IMR-90 (cell line): Measurements from ENCODE around the gene IGFBP7. TPM values are rescaled to one million over a fixed set of nuclear protein-coding genes. Genes with fewer than 3 reads are reported as not detected.
A peak's percentile ranks its signal among the peaks of the same experiment; 100 is the strongest.

Experiments
- ATAC-seq: fragments of 200-7000 bp; cut with Tn5 transposase; 2 replicates; pipeline ENCODE4 v1.9.1; 2020; ENCODE audit warnings: low read depth, mild to moderate bottlenecking, moderate library complexity
- BruUV-seq: library from RNA; stranded (reverse); fragments of 400-500 nt; replicated peaks from 2 replicates; lab custom pipeline; 2021; lab: Mats Ljungman, UMichigan
- CTCF ChIA-PET: fragments of 300-600 bp; formaldehyde crosslinking; extraction: SDS; loops from one replicate; lab custom pipeline; 2021; ENCODE audit warnings: antibody characterized with exemption; lab: Yijun Ruan, JAX
- POLR2A ChIA-PET: fragments of 300-600 bp; sonication (Branson Sonifier 250); formaldehyde crosslinking; loops from one replicate; lab custom pipeline; 2022; ENCODE audit warnings: antibody characterized with exemption; ENCODE audit not compliant: unreplicated experiment; lab: Charles Lee
- DNase-seq: peaks from one replicate; pipeline ENCODE4 v3.0.0; 2013
- H2AFZ ChIP-seq: replicated peaks from 2 replicates; pipeline ENCODE3; 2013; ENCODE audit warnings: low read length, mild to moderate bottlenecking; ENCODE audit not compliant: poor library complexity
- H2AK5ac ChIP-seq: 2 replicates; pipeline ENCODE4 v1.6.1; 2013; ENCODE audit warnings: low read depth, low read length, inconsistent platforms
- H2AK9ac ChIP-seq: replicated peaks from 2 replicates; pipeline ENCODE3; 2013; ENCODE audit warnings: mild to moderate bottlenecking, low read depth, low read length, moderate library complexity; ENCODE audit not compliant: poor library complexity
- H2BK120ac ChIP-seq: 2 replicates; pipeline ENCODE4 v1.6.1; 2013; ENCODE audit warnings: low read depth, low read length, inconsistent platforms
- H2BK15ac ChIP-seq: 3 replicates; pipeline ENCODE4 v1.6.1; 2013; ENCODE audit warnings: low read depth, low read length, inconsistent platforms
- H2BK20ac ChIP-seq: 2 replicates; pipeline ENCODE4 v1.6.1; 2013; ENCODE audit warnings: low read depth, mild to moderate bottlenecking, inconsistent platforms, low read length, moderate library complexity
- H2BK5ac ChIP-seq: 2 replicates; pipeline ENCODE4 v1.6.1; 2013; ENCODE audit warnings: mild to moderate bottlenecking, low read depth, low read length, inconsistent platforms; ENCODE audit not compliant: poor library complexity, severe bottlenecking
- H3K14ac ChIP-seq: replicated peaks from 2 replicates; pipeline ENCODE4 v1.6.1; 2013; ENCODE audit warnings: low read depth, low read length, inconsistent platforms
- H3K18ac ChIP-seq: 2 replicates; pipeline ENCODE4 v1.6.1; 2013; ENCODE audit warnings: low read depth, low read length, control low read depth
- H3K23ac ChIP-seq: 2 replicates; pipeline ENCODE4 v1.6.1; 2013; ENCODE audit warnings: low read depth, low read length, inconsistent platforms
- H3K27ac ChIP-seq: 2 replicates; pipeline ENCODE4 v1.5.1; 2013; ENCODE audit warnings: mild to moderate bottlenecking, control low read depth, low read length; ENCODE audit not compliant: insufficient read depth
- H3K27me3 ChIP-seq: 2 replicates; pipeline ENCODE4 v1.6.1; 2013; ENCODE audit warnings: low read length; ENCODE audit not compliant: control insufficient read depth, insufficient read depth
- H3K36me3 ChIP-seq: 2 replicates; pipeline ENCODE4 v1.6.1; 2013; ENCODE audit warnings: low read length, mixed read lengths; ENCODE audit not compliant: control insufficient read depth, insufficient read depth
- H3K4ac ChIP-seq: 2 replicates; pipeline ENCODE4 v1.6.1; 2013; ENCODE audit warnings: low read depth, low read length, inconsistent platforms
- H3K4me1 ChIP-seq: 2 replicates; pipeline ENCODE4 v1.6.1; 2013; ENCODE audit warnings: low read length, mixed read lengths; ENCODE audit not compliant: control insufficient read depth, insufficient read depth
- H3K4me2 ChIP-seq: 2 replicates; pipeline ENCODE4 v1.6.1; 2013; ENCODE audit warnings: low read depth, mild to moderate bottlenecking, control low read depth, low read length, moderate library complexity
- H3K4me3 ChIP-seq: 2 replicates; pipeline ENCODE4 v1.5.1; 2013; ENCODE audit warnings: low read depth, mild to moderate bottlenecking, control low read depth, low read length, moderate library complexity; ENCODE audit not compliant: insufficient read depth
- H3K56ac ChIP-seq: 2 replicates; pipeline ENCODE4 v1.6.1; 2013; ENCODE audit warnings: low read length, inconsistent platforms; ENCODE audit not compliant: insufficient read depth; ENCODE audit errors: extremely low read depth
- H3K79me1 ChIP-seq, 2 experiments: 2 replicates each; pipeline ENCODE4 v1.6.1; 2013; ENCODE audit warnings: low read length in 2 of 2, inconsistent platforms in 1 of 2, low read depth in 1 of 2
- H3K9ac ChIP-seq: 2 replicates; pipeline ENCODE4 v1.6.1; 2013; ENCODE audit warnings: low read depth, low read length, control low read depth
- H3K9me1 ChIP-seq: 2 replicates; pipeline ENCODE4 v1.6.1; 2013; ENCODE audit warnings: low read length, inconsistent platforms; ENCODE audit not compliant: insufficient read depth
- H3K9me3 ChIP-seq: 2 replicates; pipeline ENCODE4 v1.6.1; 2013; ENCODE audit warnings: low read length; ENCODE audit not compliant: control insufficient read depth, insufficient read depth
- H4K20me1 ChIP-seq: 2 replicates; pipeline ENCODE4 v1.6.1; 2013; ENCODE audit warnings: low read length, inconsistent platforms; ENCODE audit not compliant: insufficient read depth
- H4K5ac ChIP-seq: 2 replicates; pipeline ENCODE4 v1.6.1; 2013; ENCODE audit warnings: mild to moderate bottlenecking, low read depth, low read length, control low read depth
- H4K8ac ChIP-seq, 2 experiments: 2 replicates each; pipeline ENCODE4 v1.6.1; 2013; ENCODE audit warnings: low read depth in 2 of 2, low read length in 2 of 2, control low read depth in 1 of 2, inconsistent platforms in 1 of 2
- H4K91ac ChIP-seq: 2 replicates; pipeline ENCODE4 v1.6.1; 2013; ENCODE audit warnings: low read depth, low read length, inconsistent platforms; ENCODE audit not compliant: insufficient read depth
- BHLHE40 ChIP-seq: fragments of 150-350 bp; IDR thresholded peaks from 2 replicates; pipeline ENCODE4 v1.6.1; 2016; ENCODE audit warnings: mild to moderate bottlenecking, low read depth, low read length
- CEBPB ChIP-seq: IDR thresholded peaks from 2 replicates; pipeline ENCODE4 v1.6.1; 2012; ENCODE audit warnings: low read depth, low read length, improper control_type of control experiment
- CHD1 ChIP-seq: IDR thresholded peaks from 2 replicates; pipeline ENCODE4 v1.6.1; 2012; ENCODE audit warnings: low read depth, low read length, improper control_type of control experiment
- FOS ChIP-seq: fragments of 150-350 bp; IDR thresholded peaks from 2 replicates; pipeline ENCODE4 v1.6.1; 2016; ENCODE audit warnings: low read depth, low read length
- MAFK ChIP-seq: IDR thresholded peaks from 2 replicates; pipeline ENCODE4 v1.6.1; 2012; ENCODE audit warnings: low read depth, low read length, improper control_type of control experiment
- MAZ ChIP-seq: IDR thresholded peaks from 2 replicates; pipeline ENCODE4 v1.6.1; 2012; ENCODE audit warnings: low read depth, mild to moderate bottlenecking, low read length, improper control_type of control experiment, moderate library complexity, borderline replicate concordance
- MXI1 ChIP-seq: IDR thresholded peaks from 2 replicates; pipeline ENCODE4 v1.6.1; 2012; ENCODE audit warnings: low read depth, mild to moderate bottlenecking, low read length, moderate library complexity, borderline replicate concordance
- NFE2L2 ChIP-seq: fragments of 150-350 bp; IDR thresholded peaks from 2 replicates; pipeline ENCODE4 v1.6.1; 2016; ENCODE audit warnings: low read depth, mild to moderate bottlenecking, low read length
- RAD21 ChIP-seq: IDR thresholded peaks from 2 replicates; pipeline ENCODE4 v1.6.1; 2012; ENCODE audit warnings: low read length, improper control_type of control experiment
- RCOR1 ChIP-seq: IDR thresholded peaks from 2 replicates; pipeline ENCODE4 v1.6.1; 2012; ENCODE audit warnings: mild to moderate bottlenecking, low read length, improper control_type of control experiment; ENCODE audit not compliant: insufficient replicate concordance
- RFX5 ChIP-seq: IDR thresholded peaks from 2 replicates; pipeline ENCODE4 v1.8.0; 2012; ENCODE audit warnings: low read depth, mild to moderate bottlenecking, low read length, moderate library complexity
- SMC3 ChIP-seq: fragments of 150-350 bp; IDR thresholded peaks from 2 replicates; pipeline ENCODE4 v1.6.1; 2016; ENCODE audit warnings: low read depth, mild to moderate bottlenecking, antibody characterized with exemption, low read length, moderate library complexity
- WGBS, 2 experiments: methylation state at CpG; one replicate each; pipeline versions ENCODE4 v1.1.5 to v1.1.7; 2013; ENCODE audit warnings: missing lambda C conversion rate in 2 of 2; ENCODE audit not compliant: insufficient read length in 1 of 2; ENCODE audit errors: extremely low coverage in 2 of 2; 5-methylcytosine and 5-hydroxymethylcytosine counted together
- dilution Hi-C: fragments of 300-500 bp; cut with HindIII; formaldehyde crosslinking; loops from one replicate; pipeline ENCODE4 v1.14.3; 2018; ENCODE audit warnings: low sequenced_read_pairs; ENCODE audit not compliant: unreplicated experiment
- in situ Hi-C: fragments of 300-500 bp; cut with MboI; formaldehyde crosslinking; loops from 3 replicates; pipeline ENCODE4 v1.14.3; 2019; ENCODE audit warnings: low sequenced_read_pairs, inconsistent platforms, mixed read lengths
- intact Hi-C: fragments of 100-400 bp; cut with micrococcal nuclease; formaldehyde crosslinking; loops from 2 replicates; pipeline ENCODE4 v1.10.0; 2022
- polyA plus RNA-seq, 3 experiments: library from polyadenylated mRNA; depleted of rRNA; stranded (reverse); fragments of >200 nt; gene quantifications; 2 replicates each; pipeline ENCODE4 v1.2.3, GENCODE V29; 2012; ENCODE audit warnings: low replicate concordance in 1 of 3
- total RNA-seq: library from RNA; depleted of rRNA; stranded (reverse); fragments of >200 nt; gene quantifications from 2 replicates; pipeline ENCODE4 v1.2.3, GENCODE V29; 2012
- TF ChIP-seq, protein P1 (sequence below): fragments of 150-350 bp; IDR thresholded peaks from 2 replicates; pipeline ENCODE4 v1.6.1; 2016; ENCODE audit warnings: low read depth, mild to moderate bottlenecking, low read length, moderate library complexity, borderline replicate concordance
- TF ChIP-seq, protein P2 (sequence below): fragments of 150-350 bp; IDR thresholded peaks from 2 replicates; pipeline ENCODE4 v1.6.1; 2017; ENCODE audit warnings: mild to moderate bottlenecking, antibody characterized with exemption, low read length, low read depth

Gene IGFBP7
- total and polyA plus RNA-seq, 2 of the 4 experiments (the other 2 are of a cell fraction): 33.2 to 267 TPM

DNA sequence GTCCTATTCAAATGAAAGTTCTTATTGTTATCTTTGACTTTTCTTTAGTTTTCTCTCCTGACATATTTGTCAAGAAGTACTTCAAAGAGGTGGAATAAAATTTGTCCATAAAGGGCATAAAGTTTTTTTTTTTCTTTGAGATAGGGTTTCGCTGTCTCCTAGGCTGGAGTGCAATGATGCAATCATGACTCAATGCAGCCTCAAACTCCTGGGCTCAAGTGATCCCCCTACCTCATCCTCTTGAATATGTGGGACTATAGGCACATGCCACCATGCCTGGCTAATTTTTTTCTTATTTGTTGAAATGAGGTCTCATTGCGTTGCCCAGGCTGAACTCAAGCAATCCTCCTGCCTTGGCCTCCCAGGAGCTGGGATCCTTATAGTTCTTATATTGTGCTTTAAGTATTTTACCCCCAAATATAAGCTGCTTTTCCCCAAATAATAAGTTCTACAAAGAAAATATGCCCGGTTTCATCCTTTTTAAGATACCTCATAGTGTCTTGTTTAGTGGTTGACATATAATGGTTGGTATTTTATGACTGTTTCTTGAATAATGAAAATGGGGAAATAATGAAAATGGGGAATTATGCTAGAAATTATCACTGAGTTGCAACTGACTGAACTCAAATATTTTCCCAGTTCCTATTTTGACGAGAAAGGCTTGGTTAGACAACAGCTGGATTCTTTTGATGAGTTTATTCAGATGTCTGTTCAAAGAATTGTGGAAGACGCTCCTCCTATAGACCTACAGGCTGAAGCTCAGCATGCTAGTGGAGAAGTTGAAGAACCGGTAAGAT is 119.9 kb downstream of the IGFBP7 start:
- Histone ChIP-seq H3K4me2 (no peak overlapping the region), H3K9me1 (peaks cover 7% of the 10 kb centered on the region; the same call in 1 of the 2 replicates), H3K23ac (no peak overlapping the region), H3K36me3 (peaks cover 35% of the 10 kb centered on the region), H4K91ac (no peak overlapping the region), H2BK5ac (no peak overlapping the region), H2AFZ (no peak overlapping the region), H3K18ac (no peak overlapping the region), H3K27ac (no peak overlapping the region), H2AK9ac (no peak overlapping the region), H3K4me3 (no peak overlapping the region), H3K9me3 (no peaks in the 10 kb centered on the region), H3K27me3 (no peaks in the 10 kb centered on the region), H2AK5ac (no peak overlapping the region), H3K14ac (no peak overlapping the region), H3K4me1 (no peaks in the 10 kb centered on the region), H4K20me1 (peaks cover 19% of the 10 kb centered on the region), H3K56ac (no peak overlapping the region), H4K8ac (no peak overlapping the region), H2BK15ac (no peak overlapping the region), H3K79me1 (peaks cover 23 to 58% of the 10 kb centered on the region in 2 experiments), H4K5ac (no peak overlapping the region), H2BK20ac (no peak overlapping the region), H3K4ac (no peak overlapping the region), H3K9ac (no peak overlapping the region), H2BK120ac (no peak overlapping the region)
- dilution Hi-C loops (no loop called here), in situ Hi-C loops (no loop called here), intact Hi-C loops (no loop called here)
- POLR2A ChIA-PET: no interaction called here
- peak; percentile 40; the same call in 1 of the 2 replicates for ATAC-seq
- BruUV-seq: no TSS peak
- CTCF ChIA-PET: no interaction called here
- peak; percentile 79 for DNase-seq
- WGBS, 2 experiments: no CpG with 5 or more reads among the region's 6 CpGs
- TF ChIP-seq MAZ: no peak
- no peak for TF ChIP-seq CHD1
- TF ChIP-seq MXI1: no peak
- TF ChIP-seq, protein P1, sequence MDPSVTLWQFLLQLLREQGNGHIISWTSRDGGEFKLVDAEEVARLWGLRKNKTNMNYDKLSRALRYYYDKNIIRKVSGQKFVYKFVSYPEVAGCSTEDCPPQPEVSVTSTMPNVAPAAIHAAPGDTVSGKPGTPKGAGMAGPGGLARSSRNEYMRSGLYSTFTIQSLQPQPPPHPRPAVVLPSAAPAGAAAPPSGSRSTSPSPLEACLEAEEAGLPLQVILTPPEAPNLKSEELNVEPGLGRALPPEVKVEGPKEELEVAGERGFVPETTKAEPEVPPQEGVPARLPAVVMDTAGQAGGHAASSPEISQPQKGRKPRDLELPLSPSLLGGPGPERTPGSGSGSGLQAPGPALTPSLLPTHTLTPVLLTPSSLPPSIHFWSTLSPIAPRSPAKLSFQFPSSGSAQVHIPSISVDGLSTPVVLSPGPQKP: no peak
- no peak for TF ChIP-seq NFE2L2
- no peak for TF ChIP-seq RAD21
- no peak for TF ChIP-seq SMC3
- no peak for TF ChIP-seq FOS
- TF ChIP-seq RFX5: no peak
- TF ChIP-seq BHLHE40: peak; percentile 28; the same call in 1 of the 2 replicates
- TF ChIP-seq MAFK: no peak
- TF ChIP-seq, protein P2, sequence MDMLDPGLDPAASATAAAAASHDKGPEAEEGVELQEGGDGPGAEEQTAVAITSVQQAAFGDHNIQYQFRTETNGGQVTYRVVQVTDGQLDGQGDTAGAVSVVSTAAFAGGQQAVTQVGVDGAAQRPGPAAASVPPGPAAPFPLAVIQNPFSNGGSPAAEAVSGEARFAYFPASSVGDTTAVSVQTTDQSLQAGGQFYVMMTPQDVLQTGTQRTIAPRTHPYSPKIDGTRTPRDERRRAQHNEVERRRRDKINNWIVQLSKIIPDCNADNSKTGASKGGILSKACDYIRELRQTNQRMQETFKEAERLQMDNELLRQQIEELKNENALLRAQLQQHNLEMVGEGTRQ: no peak
- peak; percentile 94 for TF ChIP-seq CEBPB
- TF ChIP-seq RCOR1: no peak
